AG04449 (cell line): ENCODE results near the gene PEX5L.

Experiments used
- CTCF ChIA-PET: fragments of 350-600 bp; formaldehyde crosslinking; extraction: SDS; loops from one replicate; lab custom pipeline; 2021; ENCODE audit warnings: antibody characterized with exemption; lab: Yijun Ruan, JAX
- POLR2A ChIA-PET: fragments of 400-600, 350-600 bp; formaldehyde crosslinking; extraction: SDS; loops from one replicate; lab custom pipeline; 2020; ENCODE audit warnings: antibody characterized with exemption, inconsistent platforms; lab: Yijun Ruan, JAX
- DNase-seq: peaks from one replicate; pipeline ENCODE4 v3.0.0-alpha.2; 2010; ENCODE audit warnings: low read depth, low spot score
- H3K4me3 ChIP-seq: 2 replicates; pipeline ENCODE4 v1.5.1; 2011; ENCODE audit warnings: low read depth, mild to moderate bottlenecking, control low read depth, low read length
- CTCF ChIP-seq: IDR thresholded peaks from one replicate; pipeline ENCODE4 v1.5.1; 2011; ENCODE audit warnings: mild to moderate bottlenecking, moderate library complexity, low read length, control low read depth, inconsistent platforms; ENCODE audit not compliant: insufficient read depth; ENCODE audit errors: missing control alignments

Gene PEX5L

DNA sequence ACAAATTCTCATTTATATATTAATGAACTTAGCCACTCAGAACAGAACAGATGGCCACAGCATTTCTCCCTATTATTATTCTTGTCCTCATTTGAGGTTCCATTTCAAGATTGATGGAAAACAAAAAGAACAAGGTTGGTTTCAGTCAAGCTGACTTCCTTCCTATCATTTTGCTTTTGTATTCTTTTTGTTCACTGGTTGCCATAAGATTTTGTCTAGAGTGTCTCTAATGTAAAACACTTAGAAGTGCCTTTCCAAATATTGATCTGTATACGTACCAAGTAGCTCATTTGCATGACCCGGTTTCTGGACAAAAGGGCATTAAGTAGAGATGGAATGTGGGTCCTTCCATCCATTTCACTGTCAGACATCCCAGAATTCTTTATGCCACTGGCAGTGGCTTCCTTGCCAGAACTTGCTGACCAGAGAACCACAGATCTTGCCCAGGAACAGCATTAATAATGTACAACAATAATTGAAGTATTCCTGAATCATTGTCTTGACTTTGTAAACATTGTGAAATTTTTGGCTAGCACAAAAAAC lies 63.8 kb downstream of the PEX5L start:
- H3K4me3 ChIP-seq = no peak overlapping the region
- no peak for TF ChIP-seq CTCF

DNA sequence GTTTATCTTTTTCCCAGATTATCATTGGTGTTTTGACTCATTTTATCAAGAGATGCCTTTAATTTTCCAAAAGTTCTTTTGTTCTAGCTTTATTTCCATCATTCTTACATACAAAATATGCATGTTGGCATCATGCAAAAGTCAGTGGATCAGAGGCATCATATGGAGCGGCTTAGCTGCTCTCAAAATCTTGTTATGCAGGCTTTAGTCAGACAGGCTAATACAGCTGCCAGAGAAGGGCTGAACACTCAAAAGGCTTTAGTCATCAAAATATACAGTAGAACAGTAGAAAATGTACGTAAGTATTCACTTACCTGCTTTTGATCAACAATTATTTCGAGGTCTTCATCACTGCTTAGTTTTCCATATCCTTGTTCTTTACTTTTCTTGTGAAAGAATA lies 65.5 kb downstream of the PEX5L start:
- ChIA-PET POLR2A (no interaction called here), CTCF (no interaction called here)
- no peak for DNase-seq
- H3K4me3 ChIP-seq = no peak overlapping the region
- no peak for TF ChIP-seq CTCF

More for the DNA sequence above, 63.8 kb downstream of the PEX5L start:
- DNase-seq = no peak
- CTCF ChIA-PET = interaction anchor here (1.2 kb wide), 1 partner anchor 44 kb away, joined by 3 read pairs; no protein-coding TSS in a partner anchor
- POLR2A ChIA-PET = no interaction called here

GRCh38 chr3:179970746-179971145 lies 66.0 kb downstream of the PEX5L start:
- no peak for DNase-seq
- POLR2A ChIA-PET = no interaction called here
- TF ChIP-seq CTCF = no peak
- H3K4me3 ChIP-seq = no peak overlapping the region
- CTCF ChIA-PET = no interaction called here

DNA sequence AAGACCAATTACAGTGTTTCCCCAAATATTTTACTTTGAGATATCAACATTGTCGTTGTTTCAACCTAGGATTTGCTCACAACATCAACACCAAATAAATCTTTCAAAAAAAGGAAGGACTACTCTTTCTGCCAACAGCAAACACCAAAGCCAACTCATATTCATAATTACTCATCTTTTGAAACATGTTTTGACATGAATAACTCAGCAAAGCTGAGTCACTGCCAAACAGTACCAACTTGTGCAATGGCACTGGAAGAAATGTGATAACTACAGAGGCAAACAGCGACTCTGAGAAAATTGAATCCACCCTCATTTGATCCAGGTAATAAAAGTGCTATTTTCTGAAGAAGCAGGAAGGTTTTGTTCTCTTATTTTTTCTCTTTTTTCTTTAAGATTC lies 67.2 kb downstream of the PEX5L start:
- no peak for DNase-seq
- no peak overlapping the region for H3K4me3 ChIP-seq
- POLR2A ChIA-PET = no interaction called here
- no peak for TF ChIP-seq CTCF
- CTCF ChIA-PET = no interaction called here

- peak; percentile 50 for DNase-seq
These were observed 69.1 kb downstream of the PEX5L start for GRCh38 chr3:179967622-179968021.

DNA sequence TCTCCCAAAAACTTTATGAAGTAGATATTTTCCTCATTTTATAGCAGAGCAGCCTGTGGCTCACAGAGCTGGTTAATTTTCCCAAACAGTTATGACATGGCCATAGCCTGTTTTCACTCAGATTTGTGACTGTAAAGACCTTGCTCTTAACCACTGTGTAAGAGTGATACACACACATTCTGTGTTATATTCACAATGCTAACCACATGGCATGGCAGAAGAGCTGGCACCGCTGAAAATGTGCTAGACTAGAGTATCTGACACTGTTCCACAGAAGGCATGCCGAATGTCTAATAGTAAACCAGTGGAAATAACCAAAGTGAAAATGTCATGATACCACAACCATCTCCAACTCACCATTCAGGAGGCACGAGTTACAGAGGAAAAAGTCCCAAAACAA lies 71.8 kb downstream of the PEX5L start:
- H3K4me3 ChIP-seq = no peak overlapping the region
- POLR2A ChIA-PET = no interaction called here
- no peak for TF ChIP-seq CTCF
- CTCF ChIA-PET = no interaction called here
- DNase-seq = no peak

More at GRCh38 chr3:179967622-179968021, 69.1 kb downstream of the PEX5L start:
- ChIA-PET POLR2A (no interaction called here), CTCF (interaction anchor here (1.6 kb wide), 1 partner anchor 200 kb away, joined by 4 read pairs; no protein-coding TSS in a partner anchor)
- no peak overlapping the region for H3K4me3 ChIP-seq
- no peak for TF ChIP-seq CTCF
